HepG2 (cell line): ENCODE results near the gene WIPF3. TPM values are rescaled to one million over a fixed set of nuclear protein-coding genes. Genes with fewer than 3 reads are reported as not detected.

Experiments
- ATAC-seq: fragments of 200-7000 bp; cut with Tn5 transposase; 3 replicates; pipeline ENCODE4 v1.9.1; 2020; ENCODE audit warnings: mild to moderate bottlenecking, moderate library complexity
- BruUV-seq: library from RNA; stranded (reverse); fragments of 400-500 nt; replicated peaks from 2 replicates; lab custom pipeline; 2021; lab: Mats Ljungman, UMichigan
- CTCF ChIA-PET: fragments of 300-600 bp; formaldehyde crosslinking; extraction: SDS; loops from one replicate; lab custom pipeline; 2021; ENCODE audit warnings: low total read pairs, inconsistent platforms, low intra/inter-chr PET ratio; lab: Yijun Ruan, JAX
- POLR2A ChIA-PET: fragments of 350-600 bp; sonication (Branson Sonifier 250); formaldehyde crosslinking; loops from one replicate; lab custom pipeline; 2020; ENCODE audit warnings: antibody characterized with exemption, inconsistent platforms; lab: Yijun Ruan, JAX
- DNase-seq: peaks from one replicate; pipeline ENCODE4 v3.0.0-alpha.2; 2015; ENCODE audit warnings: low spot score
- FAIRE-seq: peaks from 3 replicates; lab custom pipeline; 2011; peaks lifted over from hg19 to GRCh38; lab: Jason Lieb, UNC
- H2AFZ ChIP-seq: one replicate; pipeline ENCODE4 v1.6.1; 2011; ENCODE audit warnings: low read length, inconsistent platforms
- H3K27ac ChIP-seq: fragments of 300-600 bp; 3 replicates; pipeline ENCODE4 v1.8.0; 2011; ENCODE audit warnings: mixed run types, mild to moderate bottlenecking, mixed read lengths, low read length, inconsistent platforms; ENCODE audit not compliant: insufficient read depth; ENCODE audit errors: extremely low read length
- H3K27me3 ChIP-seq, 2 experiments: fragments of 200-600 bp in 1 of 2; 2 replicates in 1 of 2; 3 replicates in 1 of 2; pipeline versions ENCODE4 v1.6.0 to v1.8.0; 2011; ENCODE audit warnings: low read length in 2 of 2, mild to moderate bottlenecking in 2 of 2, moderate library complexity in 2 of 2, inconsistent platforms in 1 of 2; ENCODE audit not compliant: insufficient read depth in 2 of 2, control insufficient read depth in 1 of 2
- H3K36me3 ChIP-seq, 2 experiments: fragments of 200-600 bp in 1 of 2; replicated peaks in 1 of 2; 2 replicates in 1 of 2; 3 replicates in 1 of 2; pipeline versions ENCODE4 v1.5.1 to v1.8.0; 2011; ENCODE audit warnings: low read length in 2 of 2, inconsistent platforms in 1 of 2; ENCODE audit not compliant: insufficient read depth in 2 of 2, control insufficient read depth in 1 of 2
- H3K4me1 ChIP-seq: 2 replicates; pipeline ENCODE4 v1.5.1; 2012; ENCODE audit warnings: low read length, inconsistent platforms; ENCODE audit not compliant: insufficient read depth
- H3K4me2 ChIP-seq: 2 replicates; pipeline ENCODE4 v1.6.0; 2011; ENCODE audit warnings: low read depth, low read length, inconsistent platforms
- H3K4me3 ChIP-seq, 3 experiments: fragments of 200-600 bp in 1 of 3; sonication (generic), shearing (Covaris generic) in 1 of 3; replicated peaks in 1 of 3; 2 replicates each; pipeline ENCODE4 v1.5.1; 2011 to 2016; ENCODE audit warnings: low read length in 3 of 3, inconsistent platforms in 2 of 3, low read depth in 2 of 3, mild to moderate bottlenecking in 2 of 3, control low read depth in 1 of 3, mixed read lengths in 1 of 3; ENCODE audit not compliant: insufficient read depth in 1 of 3
- H3K79me2 ChIP-seq: one replicate; pipeline ENCODE4 v1.6.1; 2011; ENCODE audit warnings: low read length, inconsistent platforms; ENCODE audit not compliant: insufficient read depth
- H3K9ac ChIP-seq: 2 replicates; pipeline ENCODE4 v1.6.0; 2011; ENCODE audit warnings: mild to moderate bottlenecking, low read depth, low read length, inconsistent platforms; ENCODE audit not compliant: insufficient read depth
- H3K9me3 ChIP-seq: 2 replicates; pipeline ENCODE4 v1.5.1; 2012; ENCODE audit warnings: mild to moderate bottlenecking, low read length
- H4K20me1 ChIP-seq: 2 replicates; pipeline ENCODE4 v1.6.0; 2011; ENCODE audit warnings: inconsistent platforms, mild to moderate bottlenecking, low read length, moderate library complexity; ENCODE audit not compliant: insufficient read depth
- CTCF ChIP-seq: sonication (generic); formaldehyde crosslinking; IDR thresholded peaks from 2 replicates; pipeline ENCODE4 v1.5.0; 2020; ENCODE audit warnings: mild to moderate bottlenecking, missing genetic modification reagents, moderate library complexity
- NCOA2 ChIP-seq: sonication (generic); formaldehyde crosslinking; IDR thresholded peaks from 2 replicates; pipeline ENCODE4 v1.8.0; 2022; ENCODE audit warnings: inconsistent platforms
- TBL1XR1 ChIP-seq: fragments of 150-350 bp; IDR thresholded peaks from 2 replicates; pipeline ENCODE4 v1.6.1; 2014; ENCODE audit warnings: borderline replicate concordance, low read length; ENCODE audit not compliant: partially characterized antibody
- ZBTB14 ChIP-seq: sonication (generic); formaldehyde crosslinking; IDR thresholded peaks from 2 replicates; pipeline ENCODE4 v1.4.0; 2020; ENCODE audit warnings: missing genetic modification reagents
- ZFP82 ChIP-seq: sonication (generic); formaldehyde crosslinking; IDR thresholded peaks from 2 replicates; pipeline ENCODE4 v1.5.1; 2020; ENCODE audit warnings: mild to moderate bottlenecking, missing genetic modification reagents, borderline replicate concordance
- ZFP90 ChIP-seq: sonication (generic); formaldehyde crosslinking; IDR thresholded peaks from 2 replicates; pipeline ENCODE4 v1.8.0; 2022; ENCODE audit warnings: missing genetic modification reagents, mild to moderate bottlenecking, inconsistent platforms, borderline replicate concordance
- ZNF446 ChIP-seq: sonication (generic); formaldehyde crosslinking; IDR thresholded peaks from 2 replicates; pipeline ENCODE4 v1.5.0; 2020; ENCODE audit warnings: mild to moderate bottlenecking, missing genetic modification reagents
- ZNF513 ChIP-seq: sonication (generic); formaldehyde crosslinking; conservative IDR thresholded peaks from 2 replicates; pipeline ENCODE4 v1.5.0; 2020; ENCODE audit warnings: missing genetic modification reagents
- ZNF552 ChIP-seq: sonication (generic); formaldehyde crosslinking; IDR thresholded peaks from 2 replicates; pipeline ENCODE4 v1.9.0; 2022; ENCODE audit warnings: missing genetic modification reagents, mild to moderate bottlenecking, borderline replicate concordance
- ZNF703 ChIP-seq: sonication (generic); formaldehyde crosslinking; IDR thresholded peaks from 2 replicates; pipeline ENCODE4 v1.5.1; 2020; ENCODE audit warnings: missing genetic modification reagents, mild to moderate bottlenecking, moderate library complexity, borderline replicate concordance
- WGBS: methylation state at CpG from one replicate; pipeline ENCODE4 v1.1.6; 2017; ENCODE audit warnings: low lambda C conversion rate; 5-methylcytosine and 5-hydroxymethylcytosine counted together
- in situ Hi-C: cut with HindIII; loops from 2 replicates; pipeline ENCODE4 v1.10.0; 2017; ENCODE audit warnings: low pct_unique_long_range_greater_than_20kb; ENCODE audit not compliant: extremely low pct_ligation_motif_present
- intact Hi-C: fragments of 100-400 bp; cut with micrococcal nuclease; formaldehyde crosslinking; loops from one replicate; pipeline ENCODE4 v1.10.0; 2022; ENCODE audit not compliant: unreplicated experiment
- polyA plus RNA-seq, 8 experiments: library from polyadenylated mRNA; depleted of rRNA in 3 of 8; stranded (reverse) in 7 of 8; unstranded in 1 of 8; fragments of >200 nt; fragmentation: Illumina TruSeq in 4 of 8; extraction: Trizol in 4 of 8; gene quantifications; 2 replicates each; pipeline versions ENCODE4 v1.2.1 to v1.2.3, GENCODE V29; 2011 to 2016; ENCODE audit warnings: low read depth in 4 of 8, missing spikeins in 1 of 8, mixed read lengths in 1 of 8; ENCODE audit not compliant: insufficient read depth in 1 of 8
- total RNA-seq, 5 experiments: library from RNA; depleted of rRNA; stranded (reverse); fragments of >200 nt; fragmentation: Illumina TruSeq; extraction: Trizol; gene quantifications; 2 replicates each; pipeline ENCODE4 v1.2.3, GENCODE V29; 2016; ENCODE audit warnings: low read depth in 1 of 5

WIPF3 gene
- total and polyA plus RNA-seq, 2 of the 13 experiments (the other 11 are each of a cell fraction or from before 2014, with no cell fraction given): 0.03 TPM; not detected in 1

DNA sequence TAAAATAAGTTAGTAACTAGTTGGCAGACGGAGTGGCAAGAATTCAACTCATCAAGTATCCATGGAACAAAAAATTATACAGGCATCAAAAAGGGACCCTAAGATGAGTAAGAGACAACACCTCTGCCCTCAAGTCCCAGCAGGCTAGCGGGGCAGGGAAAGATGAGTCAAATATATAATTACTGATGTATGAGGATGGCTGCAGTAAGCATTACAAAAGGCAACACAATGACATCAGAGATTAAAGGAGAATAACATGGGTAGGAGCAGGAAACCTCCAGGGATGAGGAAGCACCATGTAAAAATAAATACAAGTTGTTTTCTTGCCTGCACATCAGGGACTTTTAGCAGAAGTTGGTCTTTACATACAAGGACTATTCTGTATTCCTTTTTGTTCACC lies 133.9 kb downstream of the WIPF3 start:
- Histone ChIP-seq H2AFZ (no peak overlapping the region), H3K27ac (no peak overlapping the region), H3K27me3 (no peaks in the 10 kb centered on the region), H3K4me1 (no peaks in the 10 kb centered on the region), H3K79me2 (no peaks in the 10 kb centered on the region)
- no peak for ATAC-seq
- no peak for DNase-seq
- POLR2A ChIA-PET: no interaction called here
- 97% methylated on average over 2 of the region's 2 CpGs for WGBS
- TF ChIP-seq ZFP90 (CRISPR knock-in tag): no peak
- no peak for TF ChIP-seq NCOA2 (CRISPR knock-in tag)
- no peak for TF ChIP-seq ZNF513 (CRISPR knock-in tag)
- no peak for TF ChIP-seq ZNF446 (CRISPR knock-in tag)
- TF ChIP-seq TBL1XR1: no peak
- no peak for TF ChIP-seq ZNF703 (CRISPR knock-in tag)
- TF ChIP-seq ZFP82: no peak
- no peak for TF ChIP-seq CTCF (CRISPR knock-in tag)
- no peak for TF ChIP-seq ZNF552 (CRISPR knock-in tag)
- TF ChIP-seq ZBTB14 (CRISPR knock-in tag): no peak
- TF ChIP-seq, all 625 proteins: peak for 0
- Histone ChIP-seq H3K4me3 (no peak overlapping the region), H3K9ac (no peak overlapping the region), H3K4me2 (no peak overlapping the region), H3K36me3 (peaks cover 42 to 78% of the 10 kb centered on the region in 2 experiments), H4K20me1 (no peaks in the 10 kb centered on the region), H3K9me3 (no peaks in the 10 kb centered on the region)
- no peak for FAIRE-seq
- in situ Hi-C loops (no loop called here), intact Hi-C loops (loop anchor here (5.0 kb wide), 1 partner anchor 748 kb away; the partner anchor contains the start of gene CHN2)
- BruUV-seq: no TSS peak
- CTCF ChIA-PET: no interaction called here
